Left ventricle myocardium inferior (tissue), 1 donor: ENCODE results near the gene BACH1. TPM values are rescaled to one million over a fixed set of nuclear protein-coding genes. Genes with fewer than 3 reads are reported as not detected.

Experiments
- DNase-seq: peaks from one replicate; pipeline ENCODE4 v3.0.0-alpha.2; 2020
- H3K27ac ChIP-seq: fragments of 200-600 bp; replicated peaks from 2 replicates; pipeline ENCODE4 v1.8.0; 2021
- H3K27me3 ChIP-seq: fragments of 200-600 bp; 2 replicates; pipeline ENCODE4 v1.8.0; 2021; ENCODE audit warnings: low read depth
- H3K36me3 ChIP-seq: fragments of 200-600 bp; 2 replicates; pipeline ENCODE4 v1.8.0; 2021
- H3K4me1 ChIP-seq: fragments of 200-600 bp; 2 replicates; pipeline ENCODE4 v1.8.0; 2021
- H3K4me3 ChIP-seq: fragments of 200-600 bp; 2 replicates; pipeline ENCODE4 v1.8.0; 2021; ENCODE audit warnings: mild to moderate bottlenecking, moderate library complexity
- H3K9me3 ChIP-seq: fragments of 200-600 bp; replicated peaks from 2 replicates; pipeline ENCODE4 v1.8.0; 2021
- CTCF ChIP-seq: fragments of 200-600 bp; IDR thresholded peaks from 2 replicates; pipeline ENCODE4 v1.8.0; 2021; ENCODE audit warnings: antibody characterized with exemption, mild to moderate bottlenecking, borderline replicate concordance
- intact Hi-C: fragments of 100-400 bp; cut with micrococcal nuclease; formaldehyde crosslinking; loops from one replicate; pipeline ENCODE4 v1.11.0; 2022
- total RNA-seq: library from RNA; stranded (reverse); fragmentation: NEBNext Ultra II Directional; extraction: Animal tissue kit (Norgen Biotek cat#: 25700); gene quantifications from one replicate; pipeline ENCODE4 v1.2.1, GENCODE V29; 2021
- donor health status: DM: no; HTN: yes; CAD: no; lungs with severe emphysema.

BACH1 gene
- total RNA-seq, 1 donor from 2014 or later: 38.3 TPM

- no peak for TF ChIP-seq CTCF
- no peak for DNase-seq
- intact Hi-C loops: no loop called here
- H3K4me1 ChIP-seq: peaks cover 21% of the 10 kb centered on the region
- H3K9me3 ChIP-seq: no peaks in the 10 kb centered on the region
- peaks cover 30% of the 10 kb centered on the region for H3K36me3 ChIP-seq
- H3K27me3 ChIP-seq: no peaks in the 10 kb centered on the region
- H3K27ac ChIP-seq: no peak overlapping the region
- no peak overlapping the region for H3K4me3 ChIP-seq
Observed at GRCh38 chr21:29333406-29333805, 34.7 kb downstream of the BACH1 start.

- no peaks in the 10 kb centered on the region for H3K9me3 ChIP-seq
- intact Hi-C loops: no loop called here
- no peak overlapping the region for H3K27ac ChIP-seq
- peaks cover 26% of the 10 kb centered on the region for H3K4me1 ChIP-seq
- no peak for TF ChIP-seq CTCF
- peaks cover 20% of the 10 kb centered on the region for H3K36me3 ChIP-seq
- no peak for DNase-seq
- no peaks in the 10 kb centered on the region for H3K27me3 ChIP-seq
- no peak overlapping the region for H3K4me3 ChIP-seq
Observed at GRCh38 chr21:29334717-29335428, 36.2 kb downstream of the BACH1 start.

GRCh38 chr21:29335720-29336119, 37.0 kb downstream of the BACH1 start:
- H3K27ac ChIP-seq: no peak overlapping the region
- peaks cover 31% of the 10 kb centered on the region for H3K4me1 ChIP-seq
- TF ChIP-seq CTCF: no peak
- H3K36me3 ChIP-seq: peaks cover 12% of the 10 kb centered on the region
- intact Hi-C loops: no loop called here
- H3K27me3 ChIP-seq: no peaks in the 10 kb centered on the region
- no peaks in the 10 kb centered on the region for H3K9me3 ChIP-seq
- no peak for DNase-seq
- H3K4me3 ChIP-seq: no peak overlapping the region

GRCh38 chr21:29338256-29338655, 39.5 kb downstream of the BACH1 start:
- Histone ChIP-seq H3K27ac (no peak overlapping the region), H3K4me1 (peaks cover 42% of the 10 kb centered on the region), H3K9me3 (no peaks in the 10 kb centered on the region), H3K4me3 (no peak overlapping the region), H3K36me3 (peaks cover 6% of the 10 kb centered on the region), H3K27me3 (no peaks in the 10 kb centered on the region)
- no peak for DNase-seq
- TF ChIP-seq CTCF: no peak
- intact Hi-C loops: no loop called here

- Histone ChIP-seq H3K4me1 (peaks cover 42% of the 10 kb centered on the region), H3K9me3 (no peaks in the 10 kb centered on the region), H3K27ac (no peak overlapping the region), H3K36me3 (peaks cover 6% of the 10 kb centered on the region), H3K4me3 (no peak overlapping the region), H3K27me3 (no peaks in the 10 kb centered on the region)
- DNase-seq: no peak
- no peak for TF ChIP-seq CTCF
- intact Hi-C loops: no loop called here
Observed at GRCh38 chr21:29340228-29340627, 41.5 kb downstream of the BACH1 start.
